ENCODE results near the gene ELMOD2. TPM values are rescaled to one million over a fixed set of nuclear protein-coding genes. Genes with fewer than 3 reads are reported as not detected.

Gene ELMOD2
- total and polyA plus RNA-seq, 2 of the 4 experiments (the other 2 are of a cell fraction) = 7.3 to 10.6 TPM

DNA sequence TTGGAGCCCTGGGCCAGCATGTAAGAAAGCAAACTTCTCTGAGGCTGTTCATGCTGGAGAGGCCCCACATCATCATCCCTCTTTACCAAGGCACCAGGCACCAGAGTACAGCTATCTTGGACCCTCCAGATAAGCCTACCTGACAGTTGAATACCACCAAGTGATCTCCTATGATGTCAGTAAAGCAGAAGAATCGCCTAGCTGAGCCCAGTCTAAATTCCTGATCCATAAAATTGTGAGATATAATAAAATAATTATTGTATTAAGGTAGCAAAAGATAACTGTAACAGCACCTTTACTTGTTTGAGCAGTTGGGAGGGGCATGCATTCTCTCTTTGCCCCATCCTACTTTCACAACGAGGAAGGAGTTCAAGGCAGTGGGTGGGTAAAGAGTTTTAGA, 47.7 kb downstream of the ELMOD2 start:
- Histone ChIP-seq H3K4me1 (ENCODE audit: control insufficient read depth, insufficient read depth, low read length) (no peaks in the 10 kb centered on the region), H4K5ac (ENCODE audit: low read depth, low read length) (no peak overlapping the region), H3K4me2 (ENCODE audit: low read depth, low read length) (no peak overlapping the region), H3K56ac (ENCODE audit: extremely low read depth, insufficient read depth, low read length) (no peak overlapping the region), H3K23ac (ENCODE audit: low read depth, low read length) (no peak overlapping the region), H2AK9ac (replicated peaks; ENCODE audit: low read depth, low read length, poor library complexity) (no peak overlapping the region), H3K9me1 (ENCODE audit: insufficient read depth, low read length) (no peaks in the 10 kb centered on the region), H2AFZ (replicated peaks; ENCODE audit: low read length, poor library complexity) (no peak overlapping the region), H2BK120ac (ENCODE audit: low read depth, low read length) (no peak overlapping the region), H2AK5ac (ENCODE audit: low read depth, low read length) (no peak overlapping the region), H4K8ac (ENCODE audit: low read depth in 2 of 2, low read length in 2 of 2) (no peak overlapping the region), H3K27ac (ENCODE audit: insufficient read depth, low read length) (no peak overlapping the region), H3K14ac (replicated peaks; ENCODE audit: low read depth, low read length) (no peak overlapping the region), H4K20me1 (ENCODE audit: insufficient read depth, low read length) (no peaks in the 10 kb centered on the region), H2BK5ac (ENCODE audit: low read depth, low read length, poor library complexity, severe bottlenecking) (no peak overlapping the region), H3K4me3 (ENCODE audit: insufficient read depth, low read depth, low read length) (no peak overlapping the region), H2BK20ac (ENCODE audit: low read depth, low read length) (no peak overlapping the region), H3K4ac (ENCODE audit: low read depth, low read length) (no peak overlapping the region), H3K9me3 (ENCODE audit: control insufficient read depth, insufficient read depth, low read length) (peaks cover 17% of the 10 kb centered on the region), H3K18ac (ENCODE audit: low read depth, low read length) (no peak overlapping the region), H3K79me1 (ENCODE audit: low read depth in 1 of 2, low read length in 2 of 2) (no peaks in the 10 kb centered on the region), H2BK15ac (ENCODE audit: low read depth, low read length) (no peak overlapping the region), H3K9ac (ENCODE audit: low read depth, low read length) (no peak overlapping the region), H3K27me3 (ENCODE audit: control insufficient read depth, insufficient read depth, low read length) (peaks cover 67% of the 10 kb centered on the region), H3K36me3 (ENCODE audit: control insufficient read depth, insufficient read depth, low read length) (no peaks in the 10 kb centered on the region), H4K91ac (ENCODE audit: insufficient read depth, low read depth, low read length) (no peak overlapping the region)
- WGBS, 2 experiments (ENCODE audit: extremely low coverage in 2 of 2, insufficient read length in 1 of 2) = no CpG with 5 or more reads among the region's 2 CpGs
- BruUV-seq (replicated peaks) = no TSS peak
- dilution Hi-C loops (cut with HindIII; ENCODE audit: low sequenced_read_pairs, unreplicated experiment) (no loop called here), intact Hi-C loops (cut with micrococcal nuclease) (no loop called here), in situ Hi-C loops (cut with MboI; ENCODE audit: low sequenced_read_pairs) (no loop called here)
- no peak for DNase-seq
- ATAC-seq (ENCODE audit: low read depth) = no peak
- CTCF ChIA-PET = interaction anchor here (0.6 kb wide), 1 partner anchor 567 kb away, joined by 8 read pairs; no protein-coding TSS in a partner anchor
- POLR2A ChIA-PET (ENCODE audit: unreplicated experiment) = no interaction called here
- TF ChIP-seq BHLHE40 (IDR thresholded peaks at IDR 0.05; ENCODE audit: low read depth, low read length) (no peak), MAFK (IDR thresholded peaks at IDR 0.05; ENCODE audit: low read depth, low read length) (no peak), POLR2A (IDR thresholded peaks at IDR 0.05; ENCODE audit: low read depth, low read length) (no peak), CHD1 (IDR thresholded peaks at IDR 0.05; ENCODE audit: low read depth, low read length) (no peak), MXI1 (IDR thresholded peaks at IDR 0.05; ENCODE audit: borderline replicate concordance, low read depth, low read length) (no peak), RAD21 (IDR thresholded peaks at IDR 0.05; ENCODE audit: low read length) (no peak), RFX5 (IDR thresholded peaks at IDR 0.05; ENCODE audit: low read depth, low read length) (no peak), ELK1 (IDR thresholded peaks at IDR 0.05; ENCODE audit: borderline replicate concordance, low read depth, low read length) (no peak), MAZ (IDR thresholded peaks at IDR 0.05; ENCODE audit: borderline replicate concordance, low read depth, low read length) (no peak), CEBPB (IDR thresholded peaks at IDR 0.05; ENCODE audit: low read depth, low read length) (no peak), NFE2L2 (IDR thresholded peaks at IDR 0.05; ENCODE audit: low read depth, low read length) (no peak), RCOR1 (IDR thresholded peaks at IDR 0.05; ENCODE audit: insufficient replicate concordance, low read length) (no peak)
- TF ChIP-seq, protein P1, sequence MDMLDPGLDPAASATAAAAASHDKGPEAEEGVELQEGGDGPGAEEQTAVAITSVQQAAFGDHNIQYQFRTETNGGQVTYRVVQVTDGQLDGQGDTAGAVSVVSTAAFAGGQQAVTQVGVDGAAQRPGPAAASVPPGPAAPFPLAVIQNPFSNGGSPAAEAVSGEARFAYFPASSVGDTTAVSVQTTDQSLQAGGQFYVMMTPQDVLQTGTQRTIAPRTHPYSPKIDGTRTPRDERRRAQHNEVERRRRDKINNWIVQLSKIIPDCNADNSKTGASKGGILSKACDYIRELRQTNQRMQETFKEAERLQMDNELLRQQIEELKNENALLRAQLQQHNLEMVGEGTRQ (IDR thresholded peaks at IDR 0.05; ENCODE audit: low read depth, low read length) = no peak
- TF ChIP-seq, protein P2, sequence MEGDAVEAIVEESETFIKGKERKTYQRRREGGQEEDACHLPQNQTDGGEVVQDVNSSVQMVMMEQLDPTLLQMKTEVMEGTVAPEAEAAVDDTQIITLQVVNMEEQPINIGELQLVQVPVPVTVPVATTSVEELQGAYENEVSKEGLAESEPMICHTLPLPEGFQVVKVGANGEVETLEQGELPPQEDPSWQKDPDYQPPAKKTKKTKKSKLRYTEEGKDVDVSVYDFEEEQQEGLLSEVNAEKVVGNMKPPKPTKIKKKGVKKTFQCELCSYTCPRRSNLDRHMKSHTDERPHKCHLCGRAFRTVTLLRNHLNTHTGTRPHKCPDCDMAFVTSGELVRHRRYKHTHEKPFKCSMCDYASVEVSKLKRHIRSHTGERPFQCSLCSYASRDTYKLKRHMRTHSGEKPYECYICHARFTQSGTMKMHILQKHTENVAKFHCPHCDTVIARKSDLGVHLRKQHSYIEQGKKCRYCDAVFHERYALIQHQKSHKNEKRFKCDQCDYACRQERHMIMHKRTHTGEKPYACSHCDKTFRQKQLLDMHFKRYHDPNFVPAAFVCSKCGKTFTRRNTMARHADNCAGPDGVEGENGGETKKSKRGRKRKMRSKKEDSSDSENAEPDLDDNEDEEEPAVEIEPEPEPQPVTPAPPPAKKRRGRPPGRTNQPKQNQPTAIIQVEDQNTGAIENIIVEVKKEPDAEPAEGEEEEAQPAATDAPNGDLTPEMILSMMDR (conservative IDR thresholded peaks at IDR 0.05; ENCODE audit: low read depth, low read length) = no peak
